ENCODE measurements around the gene ZBTB26. TPM values are rescaled to one million over a fixed set of nuclear protein-coding genes. Genes with fewer than 3 reads are reported as not detected.

Gene ZBTB26, protein sequence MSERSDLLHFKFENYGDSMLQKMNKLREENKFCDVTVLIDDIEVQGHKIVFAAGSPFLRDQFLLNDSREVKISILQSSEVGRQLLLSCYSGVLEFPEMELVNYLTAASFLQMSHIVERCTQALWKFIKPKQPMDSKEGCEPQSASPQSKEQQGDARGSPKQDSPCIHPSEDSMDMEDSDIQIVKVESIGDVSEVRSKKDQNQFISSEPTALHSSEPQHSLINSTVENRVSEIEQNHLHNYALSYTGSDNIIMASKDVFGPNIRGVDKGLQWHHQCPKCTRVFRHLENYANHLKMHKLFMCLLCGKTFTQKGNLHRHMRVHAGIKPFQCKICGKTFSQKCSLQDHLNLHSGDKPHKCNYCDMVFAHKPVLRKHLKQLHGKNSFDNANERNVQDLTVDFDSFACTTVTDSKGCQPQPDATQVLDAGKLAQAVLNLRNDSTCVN
- total RNA-seq = 10 to 100 TPM in 1 of 2 donors, 1 to 10 TPM in 1; 8.1 to 11.0 TPM

DNA sequence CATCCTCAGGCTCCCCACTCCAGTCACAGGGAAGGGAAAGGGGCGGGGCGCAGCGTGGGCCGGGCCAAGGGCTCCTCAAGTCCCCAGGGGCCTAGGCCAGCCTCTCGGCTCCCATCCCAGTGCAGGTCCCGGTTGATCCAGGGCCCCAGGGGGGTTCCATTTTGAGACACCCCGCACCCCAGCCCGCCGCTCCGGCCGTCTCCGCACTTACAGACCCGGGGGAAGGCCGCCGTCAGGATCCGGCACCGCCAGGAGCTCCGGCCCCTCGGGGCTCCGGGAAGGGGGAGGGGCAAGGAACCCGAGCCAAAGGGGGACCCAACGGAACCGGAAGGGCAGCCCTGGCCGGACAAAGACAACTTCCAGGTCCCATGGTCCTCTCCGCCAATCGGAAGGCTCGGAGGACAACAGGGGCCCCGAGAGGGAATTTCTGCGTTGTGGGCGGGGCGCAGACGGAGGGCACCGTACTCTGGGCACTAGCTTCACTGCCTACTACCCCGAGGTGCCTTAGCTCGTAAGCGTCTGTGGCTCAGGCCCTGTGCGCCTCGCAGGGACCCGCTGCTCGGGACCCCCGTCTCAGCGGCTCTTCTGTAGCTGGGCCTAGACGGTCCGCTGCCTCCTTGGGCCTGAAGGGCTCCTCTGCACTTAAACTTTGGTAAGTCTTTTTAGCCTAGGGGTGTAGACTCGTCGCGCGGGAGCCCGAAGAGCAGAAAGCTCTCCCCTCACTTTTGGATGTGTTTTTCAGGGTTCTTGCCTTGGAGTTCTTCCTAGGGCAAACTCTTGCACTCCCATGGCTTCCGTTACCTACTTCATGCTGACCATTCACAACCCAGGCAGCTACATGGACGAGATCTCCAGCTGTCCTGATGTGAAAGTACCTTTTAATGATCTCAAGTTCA is at the start of gene ZBTB26:
Gene ZBTB26 (minus strand): TSS at position 287 of the 896 bp plus-strand sequence. CDS start 11,578 bp downstream, outside the sequence.
- Mint-ChIP-seq H3K27ac (peak within 1 kb of the TSS; percentile 97), H3K4me3 (no peak within 1 kb of the TSS), H3K27me3 (ENCODE audit: low read depth) (no peaks in the 10 kb centered on the region), H3K36me3 (ENCODE audit: insufficient read depth in 2 of 2) (peaks cover 1 to 9% of the 10 kb centered on the region in 2 donors), H3K9me3 (no peaks in the 10 kb centered on the region), H3K4me1 (ENCODE audit: low read depth) (peaks cover 22% of the 10 kb centered on the region)
- peak; percentile 94 to 96 for DNase-seq
- peak; percentile 99 for ATAC-seq (replicated peaks in 1 of 2)

DNA sequence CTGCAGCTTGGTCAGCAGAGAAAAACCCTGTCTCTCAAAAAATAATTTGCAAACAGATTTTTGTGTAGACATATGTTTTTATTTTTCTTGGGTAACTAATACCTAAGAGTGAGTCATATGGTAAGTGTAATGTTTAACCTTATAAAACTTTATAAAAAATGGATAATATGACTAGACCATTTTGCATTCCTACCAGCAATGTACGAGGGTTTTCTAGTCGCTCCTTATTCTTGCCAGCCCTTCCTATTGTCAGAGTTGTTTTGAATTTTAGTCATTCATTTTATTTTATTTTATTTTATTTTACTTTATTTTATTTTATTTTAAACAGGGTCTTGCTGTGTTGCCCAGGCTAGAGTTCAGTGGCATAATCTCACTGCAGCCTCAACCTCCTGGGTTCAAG is 47.3 kb upstream of the ZBTB26 start:
- Mint-ChIP-seq H3K4me3 (no peak overlapping the region), H3K27me3 (ENCODE audit: low read depth) (no peaks in the 10 kb centered on the region), H3K36me3 (ENCODE audit: insufficient read depth in 2 of 2) (peaks cover 0 to 3% of the 10 kb centered on the region in 2 donors), H3K9me3 (no peaks in the 10 kb centered on the region), H3K27ac (no peak overlapping the region), H3K4me1 (ENCODE audit: low read depth) (no peaks in the 10 kb centered on the region)
- DNase-seq (no peak), ATAC-seq (replicated peaks in 1 of 2) (no peak)

DNA sequence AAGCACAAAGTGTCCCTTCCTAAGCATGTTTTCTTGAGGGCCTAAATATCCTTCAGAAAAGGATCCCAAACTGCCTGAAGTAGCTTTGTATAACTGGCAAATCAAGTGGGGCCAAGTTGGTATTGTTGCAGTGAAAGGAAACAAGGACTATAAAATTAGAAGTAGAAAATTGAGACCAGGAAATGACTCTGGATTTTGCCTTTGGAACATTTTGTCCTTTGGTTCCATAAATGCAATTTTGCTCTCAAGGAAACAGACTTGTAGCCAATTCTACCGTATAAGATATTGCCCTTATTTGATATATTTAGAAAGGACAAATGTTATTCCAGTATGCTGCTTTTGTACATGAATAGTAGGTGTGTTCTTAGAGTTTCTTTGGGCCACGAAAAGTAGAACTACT is 43.9 kb upstream of the ZBTB26 start:
- Mint-ChIP-seq H3K36me3 (ENCODE audit: insufficient read depth in 2 of 2) (peaks cover 0 to 3% of the 10 kb centered on the region in 2 donors), H3K27ac (no peak overlapping the region), H3K9me3 (no peaks in the 10 kb centered on the region), H3K4me3 (no peak overlapping the region), H3K4me1 (ENCODE audit: low read depth) (no peaks in the 10 kb centered on the region), H3K27me3 (ENCODE audit: low read depth) (no peaks in the 10 kb centered on the region)
- DNase-seq = no peak
- ATAC-seq (replicated peaks in 1 of 2) = no peak

DNA sequence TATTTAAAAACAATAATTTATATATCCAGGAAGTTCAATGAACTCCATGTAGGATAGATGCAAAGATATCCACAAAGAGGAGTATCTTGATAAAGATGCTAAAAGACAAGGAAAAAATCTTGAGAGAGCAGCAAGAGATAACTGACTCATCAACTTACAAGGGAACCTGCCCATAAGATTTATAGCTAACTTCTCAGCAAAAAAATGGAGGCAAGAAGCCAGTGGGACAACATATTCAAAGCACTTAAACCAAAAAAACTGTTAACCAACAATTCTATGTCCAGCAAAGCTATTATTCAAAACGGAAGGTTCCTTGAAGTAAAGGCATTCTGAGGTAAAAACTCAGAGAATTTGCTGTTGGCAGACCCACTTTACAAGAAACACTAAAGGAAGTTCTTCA is 29.8 kb upstream of the ZBTB26 start:
- ATAC-seq (replicated peaks in 1 of 2) = no peak
- Mint-ChIP-seq H3K4me1 (ENCODE audit: low read depth) (peaks cover 5% of the 10 kb centered on the region), H3K36me3 (ENCODE audit: insufficient read depth in 2 of 2) (peaks cover 9 to 22% of the 10 kb centered on the region in 2 donors), H3K4me3 (no peak overlapping the region), H3K9me3 (peaks cover 0 to 2% of the 10 kb centered on the region in 2 donors), H3K27me3 (ENCODE audit: low read depth) (no peaks in the 10 kb centered on the region), H3K27ac (no peak overlapping the region)
- DNase-seq = no peak

DNA sequence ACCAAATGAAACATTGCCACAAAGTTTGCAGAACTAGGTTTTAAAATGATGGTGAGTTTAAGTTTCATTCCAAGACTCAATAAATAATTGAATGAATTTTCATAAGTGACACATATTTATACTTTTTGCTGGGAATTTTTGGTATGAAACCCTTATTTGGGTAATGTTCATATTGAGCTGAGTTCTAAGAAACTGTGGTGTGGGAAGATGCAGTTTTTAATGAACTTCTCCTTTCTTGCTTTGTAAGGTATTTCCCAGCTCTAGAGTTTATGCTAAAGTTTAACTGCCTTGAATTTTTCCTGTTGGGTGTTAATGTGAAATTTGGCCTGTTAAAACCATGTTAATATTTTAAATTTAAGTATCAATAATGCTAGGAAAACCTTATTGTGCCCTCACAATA is 24.6 kb upstream of the ZBTB26 start:
- no peak for ATAC-seq (replicated peaks in 1 of 2)
- no peak for DNase-seq
- H3K4me3 Mint-ChIP-seq = no peak overlapping the region
- H3K36me3 Mint-ChIP-seq (ENCODE audit: insufficient read depth in 2 of 2) = peaks cover 9 to 14% of the 10 kb centered on the region in 2 donors
- H3K9me3 Mint-ChIP-seq = peaks cover 0 to 2% of the 10 kb centered on the region in 2 donors
- no peaks in the 10 kb centered on the region for H3K27me3 Mint-ChIP-seq (ENCODE audit: low read depth)
- no peak overlapping the region for H3K27ac Mint-ChIP-seq
- peaks cover 11% of the 10 kb centered on the region for H3K4me1 Mint-ChIP-seq (ENCODE audit: low read depth)

- Mint-ChIP-seq H3K4me3 (no peak overlapping the region), H3K9me3 (no peaks in the 10 kb centered on the region), H3K27me3 (ENCODE audit: low read depth) (no peaks in the 10 kb centered on the region), H3K4me1 (ENCODE audit: low read depth) (peaks cover 23% of the 10 kb centered on the region), H3K27ac (no peak overlapping the region), H3K36me3 (ENCODE audit: insufficient read depth in 2 of 2) (peaks cover 2 to 4% of the 10 kb centered on the region in 2 donors)
- DNase-seq (no peak), ATAC-seq (replicated peaks in 1 of 2) (no peak)
Measured at GRCh38 chr9:122954253-122954691, 23.0 kb upstream of the ZBTB26 start.

GRCh38 chr9:122951056-122951455 is 19.7 kb upstream of the ZBTB26 start:
- H3K9me3 Mint-ChIP-seq = no peaks in the 10 kb centered on the region

GRCh38 chr9:122950263-122950662 is 19.0 kb upstream of the ZBTB26 start:
- Mint-ChIP-seq H3K4me3 (no peak overlapping the region), H3K4me1 (ENCODE audit: low read depth) (peaks cover 50% of the 10 kb centered on the region), H3K27ac (peak overlapping the region; percentile 3), H3K36me3 (ENCODE audit: insufficient read depth in 2 of 2) (no peaks in the 10 kb centered on the region), H3K9me3 (no peaks in the 10 kb centered on the region), H3K27me3 (ENCODE audit: low read depth) (no peaks in the 10 kb centered on the region)
- ATAC-seq (replicated peaks in 1 of 2) (no peak), DNase-seq (no peak)

More at GRCh38 chr9:122951056-122951455, 19.7 kb upstream of the ZBTB26 start:
- no peaks in the 10 kb centered on the region for H3K27me3 Mint-ChIP-seq (ENCODE audit: low read depth)
- peaks cover 42% of the 10 kb centered on the region for H3K4me1 Mint-ChIP-seq (ENCODE audit: low read depth)
- no peak for DNase-seq
- no peak overlapping the region for H3K4me3 Mint-ChIP-seq
- no peak overlapping the region for H3K27ac Mint-ChIP-seq
- no peak for ATAC-seq (replicated peaks in 1 of 2)
- no peaks in the 10 kb centered on the region for H3K36me3 Mint-ChIP-seq (ENCODE audit: insufficient read depth in 2 of 2)

GRCh38 chr9:122949696-122950095 is 18.4 kb upstream of the ZBTB26 start:
- DNase-seq (no peak), ATAC-seq (replicated peaks in 1 of 2) (no peak)
- H3K27ac Mint-ChIP-seq = no peak overlapping the region
- peaks cover 52% of the 10 kb centered on the region for H3K4me1 Mint-ChIP-seq (ENCODE audit: low read depth)
- H3K27me3 Mint-ChIP-seq (ENCODE audit: low read depth) = no peaks in the 10 kb centered on the region
- H3K4me3 Mint-ChIP-seq = no peak overlapping the region
- H3K9me3 Mint-ChIP-seq = no peaks in the 10 kb centered on the region
- H3K36me3 Mint-ChIP-seq (ENCODE audit: insufficient read depth in 2 of 2) = no peaks in the 10 kb centered on the region

- DNase-seq = no peak
- H3K27me3 Mint-ChIP-seq (ENCODE audit: low read depth) = no peaks in the 10 kb centered on the region
- peak; percentile 88 to 92 for ATAC-seq (replicated peaks in 1 of 2)
- peak overlapping the region; percentile 51 to 74 for H3K4me3 Mint-ChIP-seq
- H3K27ac Mint-ChIP-seq = peak overlapping the region; percentile 87
- peaks cover 52% of the 10 kb centered on the region for H3K4me1 Mint-ChIP-seq (ENCODE audit: low read depth)
- no peaks in the 10 kb centered on the region for H3K9me3 Mint-ChIP-seq
- H3K36me3 Mint-ChIP-seq (ENCODE audit: insufficient read depth in 2 of 2) = peaks cover 0 to 2% of the 10 kb centered on the region in 2 donors
Measured at GRCh38 chr9:122948313-122948712, 17.0 kb upstream of the ZBTB26 start.

GRCh38 chr9:122946461-122947005 is 15.2 kb upstream of the ZBTB26 start:
- H3K27me3 Mint-ChIP-seq (ENCODE audit: low read depth) = no peaks in the 10 kb centered on the region
- H3K9me3 Mint-ChIP-seq = no peaks in the 10 kb centered on the region
- no peak overlapping the region for H3K27ac Mint-ChIP-seq
- DNase-seq = no peak
- H3K4me1 Mint-ChIP-seq (ENCODE audit: low read depth) = peaks cover 62% of the 10 kb centered on the region
- H3K36me3 Mint-ChIP-seq (ENCODE audit: insufficient read depth in 2 of 2) = peaks cover under 1 to 5% of the 10 kb centered on the region in 2 donors
- no peak for ATAC-seq (replicated peaks in 1 of 2)
- no peak overlapping the region for H3K4me3 Mint-ChIP-seq

DNA sequence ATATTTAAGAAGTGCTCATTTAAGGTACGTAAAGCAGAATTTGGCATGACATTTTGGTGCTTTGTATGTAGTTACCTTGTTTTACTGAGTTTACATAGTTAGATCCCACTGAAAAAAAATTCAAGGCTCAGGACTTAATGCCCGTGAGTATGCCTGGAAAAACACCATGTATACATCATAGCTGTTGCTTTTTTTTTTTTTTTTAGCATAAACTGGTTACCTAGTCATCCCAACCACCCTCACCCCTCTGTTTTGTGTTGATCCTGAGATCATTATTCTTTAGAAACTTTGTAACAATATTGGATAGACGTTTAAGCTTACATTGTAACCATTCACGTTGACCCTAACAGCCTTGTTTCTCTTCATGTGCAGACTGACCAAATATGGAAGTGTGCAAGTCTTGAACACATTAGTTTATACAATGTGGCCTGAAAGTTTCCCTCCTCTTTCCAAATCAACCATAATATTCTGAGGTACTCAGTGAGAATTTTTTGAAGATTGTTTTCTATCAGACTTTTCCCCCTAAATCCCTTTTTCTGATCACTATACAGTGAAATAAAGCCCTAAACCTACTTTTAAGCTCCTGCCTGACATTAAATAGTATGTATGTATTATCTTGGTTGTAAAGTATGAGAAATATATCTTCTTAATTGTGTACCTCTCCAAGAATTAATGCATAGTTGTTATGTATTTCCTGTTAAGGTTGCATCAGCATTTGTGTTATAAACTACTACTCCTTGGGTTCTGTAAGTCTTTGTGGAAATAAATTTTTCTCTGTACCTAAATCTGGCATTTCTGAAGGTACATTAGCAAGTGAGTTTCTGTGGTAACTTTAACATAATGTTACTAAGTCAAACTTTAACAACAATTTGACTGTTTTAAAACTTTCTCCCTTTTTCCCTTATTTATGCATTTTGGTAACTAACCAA is 13.9 kb upstream of the ZBTB26 start:
- DNase-seq (no peak), ATAC-seq (replicated peaks in 1 of 2) (no peak)
- peak overlapping the region; percentile 82 for H3K27ac Mint-ChIP-seq

More for the DNA sequence above, 13.9 kb upstream of the ZBTB26 start:
- peaks cover 61% of the 10 kb centered on the region for H3K4me1 Mint-ChIP-seq (ENCODE audit: low read depth)
- H3K36me3 Mint-ChIP-seq (ENCODE audit: insufficient read depth in 2 of 2) = peaks cover 4 to 7% of the 10 kb centered on the region in 2 donors
- H3K4me3 Mint-ChIP-seq = peak overlapping the region in 1 of 2 donors; percentile 52
- no peaks in the 10 kb centered on the region for H3K27me3 Mint-ChIP-seq (ENCODE audit: low read depth)
- H3K9me3 Mint-ChIP-seq = no peaks in the 10 kb centered on the region
